ENCODE data around the gene NANOG. TPM values are rescaled to one million over a fixed set of nuclear protein-coding genes. Genes with fewer than 3 reads are reported as not detected.
"Not testable (repeated sequence)": the region's sequence is repeated elsewhere in the genome, so short reads cannot be mapped to it uniquely, and the experiment has no call there.

The NANOG gene
- total RNA-seq, 2 donors from 2014 or later = 0.27 to 0.35 TPM

GRCh38 chr12:7837366-7837765 lies 48.2 kb downstream of the NANOG start:
- DNase-seq (ENCODE audit: low spot score) (no peak), ATAC-seq (ENCODE audit: insufficient number of reproducible peaks, low FRiP score, low read depth) (no peak)
- Histone ChIP-seq H3K27ac (no peak overlapping the region), H3K36me3 (no peaks in the 10 kb centered on the region), H3K9me3 (no peaks in the 10 kb centered on the region), H3K27me3 (replicated peaks; ENCODE audit: insufficient read depth) (no peaks in the 10 kb centered on the region), H3K4me1 (ENCODE audit: control insufficient read depth in 1 of 2, low read depth in 2 of 2) (no peaks in the 10 kb centered on the region), H3K4me3 (no peak overlapping the region)
- TF ChIP-seq CTCF (IDR thresholded peaks at IDR 0.05) = no peak

GRCh38 chr12:7839226-7839625 lies 50.0 kb downstream of the NANOG start:
- not testable (repeated sequence) for DNase-seq (ENCODE audit: low spot score); H3K27ac ChIP-seq; H3K4me3 ChIP-seq; H3K4me1 ChIP-seq (ENCODE audit: control insufficient read depth in 1 of 2, low read depth in 2 of 2); H3K27me3 ChIP-seq (replicated peaks; ENCODE audit: insufficient read depth); ATAC-seq (ENCODE audit: insufficient number of reproducible peaks, low FRiP score, low read depth); H3K36me3 ChIP-seq; H3K9me3 ChIP-seq

GRCh38 chr12:7839848-7840247 lies 50.6 kb downstream of the NANOG start:
- H3K36me3 ChIP-seq; H3K4me3 ChIP-seq; H3K4me1 ChIP-seq (ENCODE audit: control insufficient read depth in 1 of 2, low read depth in 2 of 2); ATAC-seq (ENCODE audit: insufficient number of reproducible peaks, low FRiP score, low read depth); H3K27ac ChIP-seq; DNase-seq (ENCODE audit: low spot score); H3K9me3 ChIP-seq; H3K27me3 ChIP-seq (replicated peaks; ENCODE audit: insufficient read depth): not testable (repeated sequence)

- H3K36me3 ChIP-seq; DNase-seq (ENCODE audit: low spot score); ATAC-seq (ENCODE audit: insufficient number of reproducible peaks, low FRiP score, low read depth); H3K4me3 ChIP-seq; H3K27ac ChIP-seq; H3K9me3 ChIP-seq; H3K27me3 ChIP-seq (replicated peaks; ENCODE audit: insufficient read depth); H3K4me1 ChIP-seq (ENCODE audit: control insufficient read depth in 1 of 2, low read depth in 2 of 2): not testable (repeated sequence)
Observed at GRCh38 chr12:7842444-7842843, 53.2 kb downstream of the NANOG start.

- not testable (repeated sequence) for H3K4me3 ChIP-seq; H3K9me3 ChIP-seq; H3K27ac ChIP-seq; H3K27me3 ChIP-seq (replicated peaks; ENCODE audit: insufficient read depth); DNase-seq (ENCODE audit: low spot score); H3K36me3 ChIP-seq
- H3K4me1 ChIP-seq (ENCODE audit: control insufficient read depth in 1 of 2, low read depth in 2 of 2) = peaks cover 0 to 10% of the 10 kb centered on the region in 2 donors
- ATAC-seq (ENCODE audit: insufficient number of reproducible peaks, low FRiP score, low read depth) = peak; percentile 53
Observed at GRCh38 chr12:7843149-7843548, 53.9 kb downstream of the NANOG start.

GRCh38 chr12:7843583-7843982 lies 54.4 kb downstream of the NANOG start:
- H3K27me3 ChIP-seq (replicated peaks; ENCODE audit: insufficient read depth); DNase-seq (ENCODE audit: low spot score); H3K36me3 ChIP-seq; H3K4me3 ChIP-seq; H3K9me3 ChIP-seq; ATAC-seq (ENCODE audit: insufficient number of reproducible peaks, low FRiP score, low read depth); H3K27ac ChIP-seq: not testable (repeated sequence)
- peaks cover 0 to 10% of the 10 kb centered on the region in 2 donors for H3K4me1 ChIP-seq (ENCODE audit: control insufficient read depth in 1 of 2, low read depth in 2 of 2)

GRCh38 chr12:7844116-7844515 lies 54.9 kb downstream of the NANOG start:
- Histone ChIP-seq H3K36me3 (no peaks in the 10 kb centered on the region), H3K9me3 (no peaks in the 10 kb centered on the region), H3K4me3 (no peak overlapping the region), H3K27ac (no peak overlapping the region), H3K27me3 (replicated peaks; ENCODE audit: insufficient read depth) (no peaks in the 10 kb centered on the region), H3K4me1 (ENCODE audit: control insufficient read depth in 1 of 2, low read depth in 2 of 2) (peaks cover 0 to 10% of the 10 kb centered on the region in 2 donors)
- ATAC-seq (ENCODE audit: insufficient number of reproducible peaks, low FRiP score, low read depth) (no peak), DNase-seq (ENCODE audit: low spot score) (no peak)
- no peak for TF ChIP-seq CTCF (IDR thresholded peaks at IDR 0.05)

- not testable (repeated sequence) for H3K4me3 ChIP-seq; H3K27me3 ChIP-seq (replicated peaks; ENCODE audit: insufficient read depth); H3K36me3 ChIP-seq; DNase-seq (ENCODE audit: low spot score); H3K9me3 ChIP-seq; ATAC-seq (ENCODE audit: insufficient number of reproducible peaks, low FRiP score, low read depth); H3K27ac ChIP-seq
- H3K4me1 ChIP-seq (ENCODE audit: control insufficient read depth in 1 of 2, low read depth in 2 of 2) = peaks cover 0 to 10% of the 10 kb centered on the region in 2 donors
Observed at GRCh38 chr12:7847226-7848097, 58.3 kb downstream of the NANOG start.

GRCh38 chr12:7848098-7848422 lies 58.9 kb downstream of the NANOG start:
- peaks cover 0 to 10% of the 10 kb centered on the region in 2 donors for H3K4me1 ChIP-seq (ENCODE audit: control insufficient read depth in 1 of 2, low read depth in 2 of 2)
- not testable (repeated sequence) for H3K9me3 ChIP-seq; H3K36me3 ChIP-seq; H3K27me3 ChIP-seq (replicated peaks; ENCODE audit: insufficient read depth); ATAC-seq (ENCODE audit: insufficient number of reproducible peaks, low FRiP score, low read depth); H3K4me3 ChIP-seq; DNase-seq (ENCODE audit: low spot score); H3K27ac ChIP-seq
